GM18505 (cell line): ENCODE data around the gene SNRNP48.

Experiments used
- ATAC-seq: cut with Tn5 transposase; IDR thresholded peaks from one replicate; pipeline ENCODE4 v1.9.1; 2021; ENCODE audit not compliant: unreplicated experiment
- POLR2A ChIP-seq: IDR thresholded peaks from 4 replicates; pipeline ENCODE4 v1.6.1; 2011; ENCODE audit warnings: borderline replicate concordance; ENCODE audit not compliant: insufficient read depth, insufficient read length; ENCODE audit errors: extremely low read depth

SNRNP48 gene, protein sequence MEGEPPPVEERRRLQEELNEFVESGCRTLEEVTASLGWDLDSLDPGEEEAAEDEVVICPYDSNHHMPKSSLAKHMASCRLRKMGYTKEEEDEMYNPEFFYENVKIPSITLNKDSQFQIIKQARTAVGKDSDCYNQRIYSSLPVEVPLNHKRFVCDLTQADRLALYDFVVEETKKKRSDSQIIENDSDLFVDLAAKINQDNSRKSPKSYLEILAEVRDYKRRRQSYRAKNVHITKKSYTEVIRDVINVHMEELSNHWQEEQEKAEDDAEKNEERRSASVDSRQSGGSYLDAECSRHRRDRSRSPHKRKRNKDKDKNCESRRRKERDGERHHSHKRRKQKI

DNA sequence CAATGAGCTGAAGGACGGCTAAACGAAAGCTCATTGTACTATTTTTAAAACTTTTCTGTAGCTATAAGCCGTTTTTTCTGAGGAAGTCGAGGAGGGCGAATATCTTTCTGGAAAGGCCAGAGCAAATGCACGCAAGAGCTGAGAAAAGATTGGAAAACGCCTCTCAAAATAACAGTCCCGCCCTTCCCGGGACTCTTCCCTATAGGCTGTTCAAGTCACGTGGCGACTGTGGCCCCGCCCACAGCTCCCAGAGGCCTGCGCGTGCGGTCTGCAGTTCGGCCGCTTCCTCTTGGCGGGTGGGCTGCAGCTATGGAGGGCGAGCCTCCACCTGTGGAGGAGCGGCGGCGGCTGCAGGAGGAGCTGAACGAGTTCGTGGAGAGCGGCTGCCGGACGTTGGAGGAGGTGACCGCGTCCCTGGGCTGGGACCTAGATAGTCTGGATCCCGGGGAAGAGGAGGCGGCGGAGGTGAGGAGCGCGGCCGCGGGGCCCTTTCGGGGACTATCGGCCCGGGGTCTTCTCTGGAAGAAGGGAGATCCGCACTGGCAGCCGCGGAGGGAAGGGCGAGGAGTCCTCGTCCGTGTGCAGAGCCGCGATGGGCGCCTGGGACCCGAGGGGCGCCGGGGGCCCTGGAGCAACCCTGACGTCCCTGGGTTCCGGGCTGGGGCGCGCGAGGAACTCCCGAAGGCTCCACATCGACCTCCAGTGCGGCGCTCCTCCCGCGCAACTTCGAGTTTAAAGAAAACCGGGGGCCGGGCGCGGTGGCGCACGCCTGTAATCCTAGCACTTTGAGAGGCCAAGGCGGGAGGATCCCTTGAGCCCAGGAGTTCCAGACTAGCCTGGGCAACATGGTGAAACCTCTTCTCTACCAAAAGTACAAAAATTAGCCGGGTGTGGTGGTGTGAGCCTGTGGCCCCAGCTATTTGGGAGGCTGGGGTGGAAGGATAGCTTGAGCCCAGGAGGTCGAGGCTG is at the start of gene SNRNP48:
TSS of gene SNRNP48 (plus strand) at position 250 of the 969 bp plus-strand sequence. CDS start at position 310, 60 bp downstream.
- peak; percentile 88 for TF ChIP-seq POLR2A
- ATAC-seq: peak; percentile 100

DNA sequence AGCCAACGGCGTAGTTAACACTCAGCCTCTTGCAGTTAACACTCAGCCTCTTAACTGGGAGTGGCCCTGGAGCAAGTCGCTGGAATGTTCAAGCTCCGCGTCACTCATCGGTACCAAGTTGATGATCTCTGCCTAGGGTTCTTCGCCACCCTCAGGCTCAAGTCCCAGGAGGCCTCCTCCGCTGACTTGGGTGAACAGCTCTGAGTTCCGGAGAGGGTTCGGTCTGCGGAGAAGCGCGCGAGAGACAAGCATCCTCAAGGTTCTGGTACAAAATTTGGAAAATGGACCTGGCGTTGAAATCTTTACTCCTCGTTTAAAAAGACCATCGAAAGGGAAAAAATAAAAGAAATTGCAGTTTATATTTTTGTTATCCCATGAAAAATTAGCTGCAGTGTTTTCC is 49.4 kb upstream of the SNRNP48 start:
- no peak for ATAC-seq
- TF ChIP-seq POLR2A: no peak

DNA sequence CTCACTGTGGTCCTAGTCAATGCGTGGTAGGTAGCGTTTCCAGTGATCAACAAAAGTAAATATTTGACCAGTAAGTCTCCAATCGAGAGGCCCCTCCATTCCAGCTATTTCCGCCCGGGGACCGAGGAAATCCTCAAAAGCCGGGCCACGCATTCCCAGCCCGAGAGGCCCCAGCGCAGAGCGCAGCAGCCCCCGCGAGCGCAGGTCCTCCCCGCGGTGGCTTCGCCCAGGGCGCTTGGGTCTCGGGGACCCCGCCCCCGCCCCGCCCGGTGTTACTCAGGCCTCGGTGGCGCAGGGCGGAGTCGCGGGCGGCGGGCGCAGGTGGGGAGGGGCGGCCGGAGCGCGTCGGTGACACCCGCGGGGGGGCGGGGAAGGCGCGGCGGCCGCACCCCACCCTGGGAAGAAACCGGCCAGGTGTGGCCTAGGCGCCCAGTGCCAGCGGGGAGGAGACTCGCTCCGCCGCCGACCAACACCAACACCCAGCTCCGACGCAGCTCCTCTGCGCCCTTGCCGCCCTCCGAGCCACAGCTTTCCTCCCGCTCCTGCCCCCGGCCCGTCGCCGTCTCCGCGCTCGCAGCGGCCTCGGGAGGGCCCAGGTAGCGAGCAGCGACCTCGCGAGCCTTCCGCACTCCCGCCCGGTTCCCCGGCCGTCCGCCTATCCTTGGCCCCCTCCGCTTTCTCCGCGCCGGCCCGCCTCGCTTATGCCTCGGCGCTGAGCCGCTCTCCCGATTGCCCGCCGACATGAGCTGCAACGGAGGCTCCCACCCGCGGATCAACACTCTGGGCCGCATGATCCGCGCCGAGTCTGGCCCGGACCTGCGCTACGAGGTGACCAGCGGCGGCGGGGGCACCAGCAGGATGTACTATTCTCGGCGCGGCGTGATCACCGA is 48.6 kb upstream of the SNRNP48 start, which contains the start of gene DSP:
TSS of gene DSP (plus strand) at position 497 of the 890 bp plus-strand sequence. CDS start at position 742, 245 bp downstream.
- no peak for ATAC-seq

DNA sequence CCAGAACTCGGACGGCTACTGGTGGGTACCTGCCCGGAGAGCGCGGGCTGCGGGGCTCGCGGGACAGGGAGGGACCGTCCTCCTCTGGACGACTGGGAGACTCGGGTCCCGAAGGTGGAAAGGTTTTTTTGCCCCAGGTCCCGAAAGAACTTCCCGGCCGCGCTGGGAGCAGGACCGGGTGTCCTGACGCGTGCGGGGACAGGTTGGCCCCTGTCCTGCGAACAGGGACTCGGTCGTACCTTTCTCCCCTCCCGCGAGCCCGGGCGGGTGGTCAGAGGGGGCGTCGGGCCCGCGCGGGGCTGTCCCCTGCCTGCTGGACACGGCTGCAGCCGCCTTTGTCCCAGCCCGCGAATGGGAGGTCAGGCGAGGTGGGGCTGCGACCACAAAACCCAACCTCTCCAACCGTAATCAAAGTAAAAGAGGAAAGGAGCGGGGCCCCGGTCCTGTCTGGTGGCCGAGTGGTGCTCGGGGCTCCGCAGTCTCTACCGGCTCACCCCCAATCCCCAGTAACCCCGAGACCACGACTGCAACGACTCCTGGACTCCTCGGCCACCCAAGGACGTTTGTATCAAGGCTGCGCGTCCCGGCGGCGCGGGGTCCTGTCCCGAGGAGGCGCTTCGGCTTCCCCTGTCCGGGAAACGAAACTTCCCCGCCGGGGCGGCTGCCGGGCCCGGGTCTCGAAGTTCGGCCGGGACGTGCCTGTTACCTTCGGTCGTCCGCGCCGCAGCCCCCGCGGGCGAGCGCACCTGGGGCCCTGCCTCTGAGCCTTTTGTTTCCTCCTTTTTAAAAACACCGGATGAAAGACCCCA is 47.7 kb upstream of the SNRNP48 start:
- no peak for TF ChIP-seq POLR2A
- ATAC-seq: no peak

More for the DNA sequence above, 48.6 kb upstream of the SNRNP48 start, which contains the start of gene DSP:
- no peak for TF ChIP-seq POLR2A

DNA sequence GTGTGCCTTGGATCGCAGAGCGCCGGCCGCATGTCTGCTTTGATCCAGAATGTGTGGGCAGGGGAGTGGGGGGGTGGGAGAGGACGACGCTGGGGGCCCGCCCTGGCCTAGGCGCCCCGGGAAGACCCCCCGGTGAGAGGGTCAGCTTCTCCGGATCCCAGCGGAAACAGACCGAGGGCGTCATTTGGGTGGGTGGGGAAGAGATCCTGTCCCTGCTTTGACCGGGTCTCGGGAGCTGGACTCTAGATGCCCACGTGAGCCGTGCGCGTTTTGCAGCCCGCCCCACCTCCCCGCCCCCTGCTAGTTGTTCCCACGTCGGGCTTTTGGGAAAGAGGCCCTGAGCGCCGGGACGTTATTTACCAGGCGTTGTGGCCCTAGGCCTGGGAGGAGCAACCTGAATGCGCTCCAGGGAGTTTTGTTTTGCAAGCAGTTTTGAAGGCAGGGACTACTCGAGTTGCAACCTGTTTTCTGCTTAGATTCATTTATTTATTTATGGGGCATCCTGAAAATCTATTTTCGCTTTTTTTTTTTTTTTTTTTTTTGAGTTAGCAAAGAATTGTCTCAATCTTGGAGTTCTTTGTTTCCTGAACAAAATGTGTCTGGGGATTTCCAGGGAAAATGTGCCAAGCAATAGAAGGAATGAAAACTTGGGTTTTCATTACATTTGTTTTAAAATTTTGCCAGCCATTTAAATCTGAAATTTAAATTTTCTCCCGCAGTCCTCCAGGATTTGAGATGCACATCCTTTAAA is 46.9 kb upstream of the SNRNP48 start:
- no peak for TF ChIP-seq POLR2A
- ATAC-seq: no peak

DNA sequence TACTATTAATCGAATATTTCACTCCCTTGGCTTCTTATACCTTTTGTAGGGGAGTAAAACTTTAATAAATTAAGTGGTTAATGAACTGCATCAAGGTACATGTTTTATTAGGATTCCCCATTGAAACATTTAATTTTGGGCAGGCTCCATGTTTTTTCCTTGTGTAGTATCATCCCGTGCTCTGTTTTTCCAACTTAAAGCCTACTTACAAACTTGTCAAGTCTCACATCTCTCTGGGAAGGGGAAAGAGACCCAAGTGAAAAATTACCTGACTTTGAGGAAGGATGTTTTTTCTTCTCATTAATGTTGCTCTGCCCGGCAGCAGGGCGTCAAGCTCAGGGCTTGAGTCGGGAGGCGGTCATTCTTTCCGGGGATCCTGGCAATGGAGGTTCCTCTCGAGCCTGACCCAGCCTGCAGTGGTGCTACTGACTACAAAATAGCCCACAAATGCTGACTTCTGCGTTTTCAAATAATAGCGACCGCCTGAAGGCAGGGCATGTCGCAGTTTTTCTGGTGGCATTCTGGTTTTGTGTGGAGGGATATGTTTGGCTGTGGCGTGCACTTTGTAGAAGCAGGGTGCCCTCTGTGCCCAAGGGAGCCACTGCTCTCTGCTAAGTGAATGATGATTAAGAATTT is 46.1 kb upstream of the SNRNP48 start:
- no peak for TF ChIP-seq POLR2A
- no peak for ATAC-seq

DNA sequence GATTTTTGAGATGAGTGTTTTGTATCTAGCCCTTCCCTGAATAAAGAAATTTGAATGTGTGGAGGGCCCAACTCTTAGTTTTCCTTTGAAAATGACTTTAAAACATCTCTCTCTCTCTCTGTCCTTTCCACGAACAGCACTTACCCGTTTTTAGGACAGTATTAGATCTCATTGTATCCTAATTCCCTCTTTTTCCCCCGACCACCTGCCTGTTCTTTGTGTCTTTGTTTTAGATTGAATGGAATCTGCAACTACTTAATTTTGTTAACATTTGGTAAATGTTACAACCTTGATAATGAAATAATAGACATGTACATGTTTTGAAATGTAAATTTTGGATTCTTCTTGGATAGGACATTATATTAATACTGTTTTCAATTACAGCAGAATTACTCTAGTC is 45.4 kb upstream of the SNRNP48 start:
- TF ChIP-seq POLR2A: no peak
- no peak for ATAC-seq

DNA sequence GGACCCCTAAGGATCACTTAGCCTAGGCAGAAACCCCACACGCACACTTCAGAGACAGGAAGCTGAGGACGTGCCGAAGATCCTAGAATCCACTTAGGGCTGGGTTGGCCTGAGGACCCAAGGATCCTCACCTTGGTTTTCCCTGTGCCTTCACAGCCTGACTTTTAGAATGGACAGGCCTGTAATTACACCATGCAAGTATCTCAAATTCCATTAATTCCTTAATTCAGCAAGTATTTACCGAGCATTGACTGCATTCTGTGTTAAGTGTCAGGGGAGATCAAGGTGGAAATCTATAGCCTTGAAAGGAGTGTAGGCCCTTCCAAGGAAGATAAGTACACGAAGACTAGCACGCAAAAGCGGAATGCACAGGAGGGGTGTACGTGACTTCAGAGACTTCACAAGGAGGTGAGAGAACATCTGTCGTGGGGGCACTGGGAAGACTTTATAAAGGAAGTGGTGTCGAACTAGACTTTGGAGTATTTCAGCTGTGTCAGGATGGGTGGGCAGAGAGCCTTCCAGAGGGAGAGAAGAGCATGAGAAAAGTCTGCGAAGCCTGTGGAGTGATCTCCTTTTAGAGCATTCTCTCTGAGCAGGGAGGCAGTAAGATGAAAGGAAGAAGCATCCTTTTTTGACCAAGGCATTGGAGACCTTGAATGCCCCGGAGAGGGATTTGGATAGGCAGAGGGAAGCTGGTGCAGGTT is 44.5 kb upstream of the SNRNP48 start:
- TF ChIP-seq POLR2A: no peak
- ATAC-seq: no peak

DNA sequence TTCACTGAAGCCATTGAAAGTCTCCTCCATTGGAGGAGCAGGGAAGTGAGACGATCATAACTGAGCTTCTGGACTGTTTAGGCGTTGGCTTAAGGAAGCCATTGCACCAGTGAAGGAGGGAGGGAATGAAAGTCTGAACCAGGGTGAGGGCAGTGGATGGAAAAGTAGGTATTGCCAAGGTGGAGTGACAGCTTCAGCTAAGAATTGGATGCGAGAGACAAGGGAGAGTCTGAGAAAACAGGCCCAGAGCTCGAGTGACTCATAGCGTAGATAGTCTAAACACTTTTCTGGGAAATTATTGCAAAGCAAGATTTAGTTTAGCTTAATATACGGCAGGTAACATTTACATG is 44.0 kb upstream of the SNRNP48 start:
- no peak for TF ChIP-seq POLR2A
- ATAC-seq: no peak

DNA sequence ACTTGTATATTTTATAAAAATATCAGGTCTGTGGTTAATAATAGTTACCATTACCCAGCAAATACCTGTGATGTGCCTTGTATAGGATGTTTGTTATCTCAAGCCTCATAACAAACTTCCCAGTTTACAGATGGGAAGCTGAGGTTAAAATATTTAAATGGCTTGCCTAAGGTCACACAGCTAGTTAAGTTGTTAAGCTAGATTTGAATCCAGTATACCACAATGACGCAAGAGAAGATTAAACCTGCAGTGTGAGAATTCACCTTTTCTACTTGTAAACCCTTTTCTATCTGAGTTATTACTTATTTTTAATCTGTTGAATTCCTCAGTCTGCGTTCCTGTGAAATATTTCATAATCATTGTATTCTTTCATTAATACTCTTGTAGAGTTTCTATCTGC is 43.6 kb upstream of the SNRNP48 start:
- ATAC-seq: no peak
- no peak for TF ChIP-seq POLR2A
